ENCODE measurements around the gene FHIT. TPM values are rescaled to one million over a fixed set of nuclear protein-coding genes. Genes with fewer than 3 reads are reported as not detected.

Gene FHIT
- total and polyA plus RNA-seq, 2 of the 4 experiments (the other 2 are of a cell fraction), result 0.07 TPM; not detected in 1

DNA sequence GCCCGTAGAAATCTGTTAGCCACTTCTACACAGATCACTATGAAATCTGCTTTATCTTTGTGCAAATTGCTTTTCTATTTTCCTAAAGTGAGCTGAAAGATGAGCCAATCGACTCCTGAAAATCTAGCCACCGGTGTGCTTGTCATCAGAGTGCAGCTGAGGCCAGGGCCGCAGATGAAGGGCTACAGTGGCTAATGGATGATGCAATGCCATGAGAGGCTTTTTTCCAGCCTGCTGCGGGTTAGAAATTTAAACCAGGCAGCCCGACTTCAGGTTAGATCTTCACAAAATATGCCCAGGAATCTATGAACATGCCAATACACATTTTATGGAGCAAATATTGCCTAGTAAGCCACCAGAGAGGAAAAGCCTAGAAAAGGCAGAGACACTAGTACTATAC is 1253.2 kb downstream of the FHIT start:
- no peaks in the 10 kb centered on the region for H3K9me1 ChIP-seq (ENCODE audit: insufficient read depth, low read length)
- no peak overlapping the region for H3K9ac ChIP-seq (ENCODE audit: low read depth, low read length)
- TF ChIP-seq MAFK (IDR thresholded peaks at IDR 0.05; ENCODE audit: low read depth, low read length), result no peak
- TF ChIP-seq MXI1 (IDR thresholded peaks at IDR 0.05; ENCODE audit: borderline replicate concordance, low read depth, low read length), result no peak
- TF ChIP-seq BHLHE40 (IDR thresholded peaks at IDR 0.05; ENCODE audit: low read depth, low read length), result no peak
- no peak for TF ChIP-seq NFE2L2 (IDR thresholded peaks at IDR 0.05; ENCODE audit: low read depth, low read length)
- no peak overlapping the region for H2AK9ac ChIP-seq (replicated peaks; ENCODE audit: low read depth, low read length, poor library complexity)
- in situ Hi-C loops (cut with MboI; ENCODE audit: low sequenced_read_pairs) (no loop called here), intact Hi-C loops (cut with micrococcal nuclease) (no loop called here), dilution Hi-C loops (cut with HindIII; ENCODE audit: low sequenced_read_pairs, unreplicated experiment) (no loop called here)
- no peak overlapping the region for H3K56ac ChIP-seq (ENCODE audit: extremely low read depth, insufficient read depth, low read length)
- ChIA-PET CTCF (no interaction called here), POLR2A (ENCODE audit: unreplicated experiment) (no interaction called here)
- no peak overlapping the region for H2BK20ac ChIP-seq (ENCODE audit: low read depth, low read length)
- no peak overlapping the region for H3K14ac ChIP-seq (replicated peaks; ENCODE audit: low read depth, low read length)
- no peaks in the 10 kb centered on the region for H3K36me3 ChIP-seq (ENCODE audit: control insufficient read depth, insufficient read depth, low read length)
- H4K20me1 ChIP-seq (ENCODE audit: insufficient read depth, low read length), result no peaks in the 10 kb centered on the region
- H3K27me3 ChIP-seq (ENCODE audit: control insufficient read depth, insufficient read depth, low read length), result no peaks in the 10 kb centered on the region; the same call in 1 of the 2 replicates
- H3K23ac ChIP-seq (ENCODE audit: low read depth, low read length), result no peak overlapping the region
- no peak overlapping the region for H3K4me2 ChIP-seq (ENCODE audit: low read depth, low read length)
- no CpG with 5 or more reads among the region's 6 CpGs for WGBS, 2 experiments (ENCODE audit: extremely low coverage in 2 of 2, insufficient read length in 1 of 2)
- no peak overlapping the region for H3K4me3 ChIP-seq (ENCODE audit: insufficient read depth, low read depth, low read length)
- no peaks in the 10 kb centered on the region for H3K9me3 ChIP-seq (ENCODE audit: control insufficient read depth, insufficient read depth, low read length)
- ATAC-seq (ENCODE audit: low read depth) (no peak), DNase-seq (no peak)
- H4K5ac ChIP-seq (ENCODE audit: low read depth, low read length), result no peak overlapping the region
- H2BK5ac ChIP-seq (ENCODE audit: low read depth, low read length, poor library complexity, severe bottlenecking), result no peak overlapping the region
- no peak overlapping the region for H3K18ac ChIP-seq (ENCODE audit: low read depth, low read length)
- H3K4ac ChIP-seq (ENCODE audit: low read depth, low read length), result no peak overlapping the region
- no peak overlapping the region for H2AK5ac ChIP-seq (ENCODE audit: low read depth, low read length)
- no peaks in the 10 kb centered on the region for H3K4me1 ChIP-seq (ENCODE audit: control insufficient read depth, insufficient read depth, low read length)
- no peak overlapping the region for H4K91ac ChIP-seq (ENCODE audit: insufficient read depth, low read depth, low read length)
- no peaks in the 10 kb centered on the region for H3K79me1 ChIP-seq (ENCODE audit: low read depth in 1 of 2, low read length in 2 of 2)
- no peak overlapping the region for H2BK120ac ChIP-seq (ENCODE audit: low read depth, low read length)
- no peak overlapping the region for H2AFZ ChIP-seq (replicated peaks; ENCODE audit: low read length, poor library complexity)
- no TSS peak for BruUV-seq (replicated peaks)
- no peak overlapping the region for H3K27ac ChIP-seq (ENCODE audit: insufficient read depth, low read length)
- no peak overlapping the region for H4K8ac ChIP-seq (ENCODE audit: low read depth in 2 of 2, low read length in 2 of 2)
- no peak overlapping the region for H2BK15ac ChIP-seq (ENCODE audit: low read depth, low read length)
